ENCODE results near the gene CCDC6. TPM values are rescaled to one million over a fixed set of nuclear protein-coding genes. Genes with fewer than 3 reads are reported as not detected.
"Not testable (repeated sequence)": the region's sequence is repeated elsewhere in the genome, so short reads cannot be mapped to it uniquely, and the experiment has no call there.

Gene CCDC6
- total RNA-seq, 1 donor from 2014 or later: 24.1 TPM

- no peak for DNase-seq (ENCODE audit: low read depth, low spot score)
Measured at GRCh38 chr10:59770689-59771088, 135.7 kb downstream of the CCDC6 start.

GRCh38 chr10:59762505-59762904 lies 143.9 kb downstream of the CCDC6 start:
- DNase-seq (ENCODE audit: low read depth, low spot score): no peak

GRCh38 chr10:59757966-59758365 lies 148.4 kb downstream of the CCDC6 start:
- DNase-seq (ENCODE audit: low read depth, low spot score): no peak

- no peak for DNase-seq (ENCODE audit: low read depth, low spot score)
Measured at GRCh38 chr10:59754951-59755350, 151.4 kb downstream of the CCDC6 start.

- no peak for DNase-seq (ENCODE audit: low read depth, low spot score)
Measured at GRCh38 chr10:59753267-59753666, 153.1 kb downstream of the CCDC6 start, which contains the start of gene MRLN. TSS of gene MRLN (minus strand) at chr10:59753455.

- DNase-seq (ENCODE audit: low read depth, low spot score): no peak
Measured at GRCh38 chr10:59752278-59752940, 153.9 kb downstream of the CCDC6 start.

GRCh38 chr10:59750155-59750945 lies 156.0 kb downstream of the CCDC6 start:
- no peak for DNase-seq (ENCODE audit: low read depth, low spot score)

GRCh38 chr10:59748834-59749233 lies 157.5 kb downstream of the CCDC6 start:
- DNase-seq (ENCODE audit: low read depth, low spot score): no peak

- no peak for DNase-seq (ENCODE audit: low read depth, low spot score)
Measured at GRCh38 chr10:59745163-59745650, 161.1 kb downstream of the CCDC6 start.

- DNase-seq (ENCODE audit: low read depth, low spot score): not testable (repeated sequence)
Measured at GRCh38 chr10:59744762-59745161, 161.6 kb downstream of the CCDC6 start.

- not testable (repeated sequence) for DNase-seq (ENCODE audit: low read depth, low spot score)
Measured at GRCh38 chr10:59744156-59744555, 162.2 kb downstream of the CCDC6 start.

GRCh38 chr10:59741583-59741982 lies 164.8 kb downstream of the CCDC6 start:
- no peak for DNase-seq (ENCODE audit: low read depth, low spot score)

- DNase-seq (ENCODE audit: low read depth, low spot score): no peak
Measured at GRCh38 chr10:59741048-59741447, 165.3 kb downstream of the CCDC6 start.

Other genes starting within 250 kb of the CCDC6 start
- gene SLC16A9, start 196.7 kb downstream of the CCDC6 start, total RNA-seq: 0.07 TPM in 1 of 2 replicates, not detected in the other
- gene MRLN, start 153.1 kb downstream of the CCDC6 start, total RNA-seq: not detected in 2 replicates

All from pulmonary artery endothelial cell (primary cell).